Skeletal muscle cell (primary cell): ENCODE measurements around the gene UBE2E1.

Source experiments
- DNase-seq: peaks from one replicate; pipeline ENCODE4 v3.0.0-alpha.2; 2010; ENCODE audit warnings: low read depth
- H3K4me3 ChIP-seq: 2 replicates; pipeline ENCODE4 v1.5.1; 2011; ENCODE audit warnings: low read depth, mild to moderate bottlenecking, control low read depth, low read length, moderate library complexity

UBE2E1 gene

DNA sequence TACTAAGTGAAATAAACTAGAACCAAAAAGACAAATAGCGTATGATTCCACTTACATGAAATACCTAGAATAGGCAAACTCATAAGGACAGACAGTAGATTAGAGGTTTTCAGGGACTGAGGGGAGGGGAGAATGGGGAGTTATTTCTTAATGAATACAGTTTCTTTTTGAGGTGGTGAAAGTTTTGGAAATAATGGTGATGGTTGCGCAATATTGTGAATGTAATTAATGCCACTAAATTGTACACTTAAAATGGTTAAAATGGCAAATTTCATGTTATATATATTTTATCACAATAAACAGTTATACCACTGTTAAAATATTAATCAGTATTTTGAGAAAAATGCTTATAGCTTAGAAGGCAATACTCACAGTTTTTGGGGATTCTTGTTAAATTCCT lies 11.0 kb downstream of the UBE2E1 start:
- no peak overlapping the region for H3K4me3 ChIP-seq
- DNase-seq, result no peak

DNA sequence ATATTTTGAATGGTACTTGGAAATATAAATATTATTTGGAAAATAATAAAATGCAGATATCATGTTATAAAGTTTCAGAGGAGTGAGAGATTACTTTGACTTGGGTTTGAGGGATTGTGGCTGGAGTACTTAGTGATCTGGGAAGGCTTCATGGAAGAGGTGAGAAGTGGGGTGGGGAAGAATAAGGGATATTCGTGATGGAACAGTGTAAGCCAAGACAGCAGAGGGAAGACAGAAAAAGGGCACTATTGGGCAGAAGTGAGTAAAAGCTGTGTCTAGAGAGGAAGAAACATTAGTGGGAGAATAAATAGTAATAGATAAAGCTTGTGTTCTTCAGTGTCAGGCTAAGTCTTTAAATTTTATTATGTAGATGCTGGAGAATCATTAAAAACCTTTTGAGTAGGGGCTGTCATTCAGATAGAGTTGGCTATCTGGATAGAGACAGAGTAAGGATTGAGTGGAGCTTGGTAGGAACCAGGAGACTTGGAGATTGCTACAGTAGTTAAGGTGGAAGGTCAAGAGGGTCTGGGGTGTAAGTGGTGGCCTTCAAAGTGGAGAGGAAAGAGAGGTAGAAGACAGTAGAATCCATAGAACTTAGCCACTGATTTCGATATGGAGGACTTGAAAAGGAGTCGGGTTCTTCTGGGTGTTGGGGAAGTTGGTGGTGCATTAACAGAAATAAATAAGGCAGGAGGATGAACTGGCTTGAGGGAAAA lies 11.9 kb downstream of the UBE2E1 start:
- H3K4me3 ChIP-seq, result no peak overlapping the region
- no peak for DNase-seq

DNA sequence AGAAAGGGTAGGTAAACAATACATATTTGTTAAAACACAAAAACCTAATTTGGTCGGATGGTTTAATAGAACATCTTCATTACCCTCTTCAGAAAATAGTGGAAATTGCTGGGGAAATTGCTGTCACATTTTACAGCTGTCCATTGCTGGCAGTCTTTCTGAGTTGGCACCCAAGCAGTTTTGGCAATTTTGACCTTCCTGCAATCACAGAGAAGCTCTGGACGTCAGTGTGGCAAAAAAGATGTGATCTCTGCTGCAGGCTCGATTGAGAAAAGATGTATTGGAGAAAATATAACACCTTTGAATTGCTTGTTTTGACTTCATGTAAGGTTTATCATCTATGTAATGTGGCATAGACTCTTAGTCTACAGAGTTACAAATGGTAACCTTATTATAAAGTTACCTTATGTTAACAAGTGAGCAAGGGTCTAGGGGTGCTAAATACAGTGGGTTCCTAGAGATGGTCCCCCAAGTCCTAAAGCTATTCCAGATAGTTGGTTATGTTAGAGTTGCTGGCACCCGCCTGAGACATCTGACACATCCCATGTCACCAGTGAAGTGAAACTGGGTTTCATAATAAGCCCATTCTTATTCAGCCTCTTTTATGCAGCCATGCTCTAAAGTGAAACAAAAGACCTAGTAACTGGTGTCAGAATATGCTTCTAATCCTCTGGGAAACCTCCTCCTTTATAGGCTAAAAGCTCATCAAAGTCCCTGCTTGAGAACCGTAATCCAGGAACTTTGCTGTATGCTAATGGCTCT lies 14.0 kb downstream of the UBE2E1 start:
- H3K4me3 ChIP-seq, result no peak overlapping the region
- DNase-seq, result no peak

DNA sequence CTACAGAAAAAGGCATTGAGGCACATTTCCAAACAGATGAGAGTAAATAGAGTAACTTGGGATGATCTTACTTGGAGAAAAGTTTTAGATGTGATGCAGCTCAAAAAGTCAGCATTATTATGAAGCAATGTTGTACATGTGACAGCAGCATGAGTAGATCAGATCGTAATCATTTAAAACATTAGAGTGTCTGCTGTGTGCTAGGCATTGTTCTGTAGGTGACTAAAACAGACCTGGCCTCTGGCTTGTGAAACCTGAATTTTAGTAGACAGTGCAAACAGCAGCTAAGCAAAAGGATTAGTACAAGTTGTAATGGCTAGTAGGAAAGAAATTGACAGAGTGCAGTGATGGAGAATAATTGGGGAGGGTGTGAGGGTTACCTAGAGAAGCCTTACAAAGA lies 15.1 kb downstream of the UBE2E1 start:
- H3K4me3 ChIP-seq, result no peak overlapping the region
- DNase-seq, result no peak

DNA sequence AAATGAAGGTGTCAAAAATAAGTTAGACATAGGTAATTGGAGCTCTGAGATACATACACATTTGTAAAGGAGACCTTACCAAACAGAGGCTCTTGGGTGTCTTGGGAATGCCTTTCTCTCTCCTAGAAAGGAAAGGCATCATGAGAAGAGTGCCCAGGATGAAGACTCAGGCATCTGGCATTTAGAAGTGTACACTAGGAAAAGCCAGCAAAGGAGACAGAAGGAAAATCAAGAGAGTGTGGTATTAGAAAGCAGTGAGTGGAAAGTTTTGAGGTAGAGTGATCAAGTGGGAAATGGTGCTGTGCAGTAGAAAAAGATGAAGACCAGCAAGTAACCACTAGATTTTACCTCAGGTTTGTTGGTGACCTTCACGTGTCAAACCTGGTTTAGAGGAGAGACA lies 16.1 kb downstream of the UBE2E1 start:
- no peak overlapping the region for H3K4me3 ChIP-seq
- no peak for DNase-seq

DNA sequence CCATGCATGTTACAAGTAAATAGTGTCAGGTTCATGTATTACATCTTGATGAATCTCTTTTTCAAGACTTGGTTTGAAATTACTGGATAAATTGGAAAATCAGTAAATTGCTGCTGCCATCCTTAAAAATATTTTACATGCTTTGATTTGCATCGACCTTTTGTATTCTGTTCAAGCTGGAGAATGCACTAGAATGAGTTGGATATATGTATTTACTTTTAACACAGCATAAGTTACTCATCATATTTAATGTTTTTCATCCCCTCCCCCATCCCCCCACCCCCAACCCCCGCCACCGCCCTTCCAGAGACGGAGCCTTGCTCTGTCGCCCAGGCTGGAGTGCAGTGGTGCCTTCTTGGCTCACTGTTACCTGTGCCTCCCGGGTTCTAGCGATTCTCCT lies 16.8 kb downstream of the UBE2E1 start:
- H3K4me3 ChIP-seq, result no peak overlapping the region
- no peak for DNase-seq

DNA sequence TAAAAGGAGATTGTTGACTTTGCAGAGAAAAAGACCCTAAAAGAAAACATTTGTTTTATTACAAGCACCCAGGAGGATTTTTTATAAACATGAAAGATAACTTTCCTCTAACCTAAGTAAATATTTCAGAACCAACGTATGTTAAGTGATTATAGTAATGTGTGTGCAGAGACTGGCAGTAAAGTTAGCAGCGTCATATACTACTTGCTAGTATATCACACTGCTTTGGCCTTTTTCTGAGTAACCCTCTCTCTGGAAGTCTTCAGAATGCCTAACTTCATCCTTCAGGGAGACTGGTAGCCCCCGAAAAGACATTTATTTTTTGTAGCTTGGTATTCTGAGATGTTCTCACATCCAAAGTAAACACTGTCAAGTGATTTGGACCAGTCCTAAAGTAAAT lies 17.9 kb downstream of the UBE2E1 start:
- DNase-seq, result no peak

DNA sequence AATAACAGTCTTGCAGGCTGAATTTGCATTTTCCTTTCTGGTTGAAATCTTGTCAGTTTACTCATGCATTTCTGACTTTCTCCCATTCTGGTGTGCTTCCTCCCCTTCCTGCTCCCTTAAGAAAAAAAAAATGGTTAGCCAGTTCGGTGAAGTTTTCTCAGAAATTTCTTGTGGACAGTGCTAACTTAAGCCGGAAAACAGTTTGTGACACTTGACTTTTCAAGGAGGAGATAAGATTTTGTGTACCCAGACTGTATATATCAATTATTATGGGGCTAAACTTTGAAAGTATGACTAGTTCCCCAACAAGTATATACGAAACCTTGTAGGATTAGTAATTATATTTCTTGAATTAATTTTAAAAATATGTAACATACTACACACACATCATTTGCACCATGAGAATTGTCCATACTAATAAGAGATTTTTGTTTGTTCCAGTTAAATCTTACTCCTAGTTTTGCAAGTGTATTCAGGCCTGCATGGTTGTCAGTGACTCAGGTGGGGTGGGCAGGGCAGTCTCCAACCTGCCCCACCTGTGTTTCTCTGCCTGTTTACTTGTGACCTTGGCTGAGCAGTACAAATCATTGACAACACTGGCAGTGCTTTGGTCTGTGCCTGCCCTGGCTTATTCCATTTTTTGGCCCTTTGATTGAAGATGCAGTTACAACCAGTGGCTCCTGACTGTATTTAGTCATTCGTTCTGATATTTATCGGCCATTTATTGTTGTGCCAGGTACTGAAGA lies 19.1 kb downstream of the UBE2E1 start:
- DNase-seq, result no peak

More for the DNA sequence above, 17.9 kb downstream of the UBE2E1 start:
- H3K4me3 ChIP-seq, result no peak overlapping the region

DNA sequence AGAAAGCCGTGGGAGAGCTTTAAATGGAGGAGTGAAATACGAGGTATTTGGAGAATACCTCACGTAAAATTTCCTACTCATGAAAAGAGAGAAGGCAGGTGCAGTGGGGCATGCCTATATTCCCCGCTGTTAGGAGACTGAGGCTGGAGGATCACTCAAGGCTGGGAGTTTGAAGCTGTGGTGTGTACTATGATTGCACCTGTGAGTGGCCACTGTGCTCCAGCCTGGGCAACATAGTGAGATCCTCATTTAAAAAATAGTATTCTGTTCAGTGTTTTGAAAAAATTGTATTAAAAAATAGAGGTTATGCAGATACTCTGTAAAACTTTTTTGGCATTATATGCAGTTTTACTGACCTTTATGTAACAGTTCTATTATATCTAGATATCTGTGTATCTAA lies 20.0 kb downstream of the UBE2E1 start:
- no peak overlapping the region for H3K4me3 ChIP-seq
- DNase-seq, result no peak

More for the DNA sequence above, 19.1 kb downstream of the UBE2E1 start:
- H3K4me3 ChIP-seq, result no peak overlapping the region

DNA sequence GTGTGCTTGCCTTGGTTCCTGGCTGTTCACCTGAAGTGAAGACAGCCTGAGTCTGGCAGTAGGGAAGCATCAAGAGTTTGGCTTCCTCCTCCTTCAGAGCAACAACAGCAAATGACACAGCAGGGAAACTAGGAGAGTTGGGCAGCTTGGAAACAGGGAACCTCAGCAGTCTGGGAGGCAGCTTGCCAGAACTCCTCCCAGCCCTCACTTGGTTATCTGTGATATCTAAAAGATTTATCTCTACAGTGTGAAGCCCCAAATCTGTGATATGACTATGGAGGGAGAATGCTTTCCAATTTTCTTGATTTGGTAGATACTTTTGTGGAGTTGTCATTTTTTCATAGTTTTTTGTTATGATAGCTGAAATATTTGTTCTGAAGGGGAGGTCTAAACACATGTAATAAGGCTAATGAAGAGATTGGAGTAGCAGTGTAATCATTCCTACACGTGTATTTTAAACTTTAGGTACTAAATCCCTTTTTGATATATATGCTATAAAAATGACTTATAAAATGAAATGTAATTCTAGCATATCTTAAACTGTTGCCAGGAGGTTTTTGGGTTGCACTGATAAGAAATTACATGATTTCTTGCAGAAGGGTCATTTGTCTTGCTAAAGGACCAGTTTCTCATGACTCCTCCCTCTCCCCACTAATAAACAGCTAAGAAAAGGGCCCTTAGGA lies 20.8 kb downstream of the UBE2E1 start:
- DNase-seq, result no peak
- H3K4me3 ChIP-seq, result no peak overlapping the region

DNA sequence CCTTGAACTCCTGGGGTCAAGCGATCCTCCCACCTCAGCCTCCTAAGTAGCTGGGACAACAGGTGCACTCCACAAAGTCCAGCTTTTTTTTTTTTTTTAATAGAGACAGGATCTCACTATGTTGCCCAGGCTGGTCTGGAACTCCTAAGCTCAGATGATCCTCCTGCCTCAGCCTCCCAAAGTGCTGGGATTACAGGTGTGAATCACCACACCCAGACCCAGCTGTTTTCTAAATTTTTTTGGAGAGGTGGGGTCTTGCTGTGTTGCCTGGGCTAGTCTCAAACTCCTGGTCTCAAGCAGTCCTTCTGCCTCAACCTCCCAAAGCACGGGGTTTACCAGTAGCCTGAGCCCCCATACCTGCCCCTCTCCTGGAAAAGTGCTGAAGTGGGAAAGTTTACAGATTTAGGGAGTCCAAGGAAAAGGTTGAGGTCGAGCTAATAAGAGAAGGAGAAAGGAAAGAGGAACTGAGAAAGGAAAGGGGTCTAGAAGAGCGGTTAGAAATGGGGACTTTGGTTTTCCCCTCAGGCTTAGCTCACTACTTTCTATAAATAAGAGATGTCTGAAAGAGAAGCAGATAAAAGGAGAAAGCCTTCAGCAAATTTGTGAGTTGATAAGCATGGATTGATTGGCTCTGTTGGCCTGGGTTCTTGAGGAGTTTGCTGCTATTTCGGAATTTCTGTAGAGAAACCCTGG lies 23.6 kb downstream of the UBE2E1 start:
- H3K4me3 ChIP-seq, result no peak overlapping the region
- DNase-seq, result no peak

DNA sequence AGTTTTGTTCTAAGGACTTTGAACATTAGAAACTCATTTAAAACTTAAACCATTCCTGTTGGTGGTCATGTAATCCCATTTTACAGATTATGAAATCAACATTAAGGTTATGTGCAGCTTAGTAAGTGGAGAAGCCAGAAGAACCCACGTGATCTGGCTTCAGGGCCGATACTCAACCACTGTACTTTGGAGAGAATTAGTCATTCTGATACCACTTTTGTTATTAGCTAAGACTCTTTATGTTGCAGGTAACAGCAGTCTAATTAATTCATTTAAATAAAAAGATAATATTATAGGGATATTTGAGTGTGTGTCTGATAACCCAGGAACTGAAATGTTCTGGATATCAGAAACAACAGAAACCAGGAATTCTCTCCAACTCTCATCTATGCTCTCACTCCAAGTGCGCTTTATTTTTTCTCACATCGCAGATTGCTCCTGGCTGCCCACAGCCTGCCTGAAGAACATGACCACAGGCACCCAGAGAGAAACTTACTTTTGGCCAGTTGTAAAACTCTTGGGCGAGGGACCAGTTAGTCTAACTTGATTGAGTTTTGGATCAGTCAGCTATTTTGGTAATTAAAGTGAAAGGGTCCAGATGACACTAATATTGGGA lies 25.2 kb downstream of the UBE2E1 start:
- no peak overlapping the region for H3K4me3 ChIP-seq
- DNase-seq, result no peak

DNA sequence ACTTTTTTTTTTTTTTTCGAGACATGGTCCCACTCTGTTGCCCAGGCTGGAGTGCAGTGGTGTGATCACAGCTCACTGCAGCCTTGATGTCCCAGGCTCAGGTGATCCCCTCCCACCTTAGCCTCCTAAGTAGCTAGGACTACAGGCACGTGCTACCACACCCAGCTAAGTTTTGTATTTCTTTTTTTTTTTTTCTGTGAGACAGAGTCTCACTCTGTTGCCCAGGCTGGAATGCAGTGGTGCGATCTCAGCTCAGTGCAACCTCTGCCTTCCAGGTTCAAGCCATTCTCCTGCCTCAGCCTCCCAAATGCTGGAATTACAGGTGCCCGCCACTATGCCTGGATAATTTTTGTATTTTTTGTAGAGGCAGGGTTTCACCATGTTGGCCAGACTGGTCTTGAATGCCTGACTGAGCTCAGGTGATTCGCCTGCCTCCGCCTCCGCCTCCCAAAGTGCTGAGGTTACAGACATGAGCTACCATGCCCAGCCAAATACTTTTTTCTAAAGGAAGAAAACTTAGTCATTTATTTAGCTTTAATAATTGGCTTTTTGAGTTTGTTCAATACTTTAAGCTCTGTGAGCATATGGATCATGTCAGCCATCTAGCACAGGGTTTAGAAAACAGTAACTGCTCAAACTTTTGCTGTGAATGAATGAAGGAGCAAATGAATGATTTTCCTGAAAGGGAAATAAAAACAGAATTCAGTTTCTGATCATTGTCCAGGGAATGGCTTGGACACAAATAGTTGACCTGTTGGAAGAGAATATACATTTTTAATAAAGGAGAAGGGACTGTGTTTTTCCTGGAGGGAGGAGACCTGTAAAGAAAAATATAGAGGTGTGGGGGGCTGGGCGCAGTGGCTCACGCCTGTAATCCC lies 26.0 kb downstream of the UBE2E1 start:
- H3K4me3 ChIP-seq, result no peak overlapping the region
- no peak for DNase-seq

DNA sequence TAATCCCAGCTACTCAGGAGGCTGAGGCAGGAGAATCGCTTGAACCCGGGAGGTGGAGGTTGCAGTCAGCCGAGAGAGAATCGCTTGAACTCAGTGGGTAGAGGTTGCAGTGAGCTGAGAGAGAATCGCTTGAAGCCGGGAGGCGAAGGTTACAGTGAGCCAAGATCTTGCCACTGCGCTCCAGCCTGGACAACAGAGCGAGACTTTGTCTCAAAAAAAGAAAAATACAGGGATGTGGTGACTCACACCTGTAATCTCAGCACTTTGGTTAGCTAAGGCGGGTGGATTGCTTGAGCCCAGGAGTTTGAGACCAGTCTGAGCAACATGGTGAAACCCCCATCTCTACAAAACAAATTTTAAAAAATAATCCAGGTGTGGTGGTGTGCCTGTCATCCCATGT lies 26.8 kb downstream of the UBE2E1 start:
- H3K4me3 ChIP-seq, result no peak overlapping the region
- no peak for DNase-seq

DNA sequence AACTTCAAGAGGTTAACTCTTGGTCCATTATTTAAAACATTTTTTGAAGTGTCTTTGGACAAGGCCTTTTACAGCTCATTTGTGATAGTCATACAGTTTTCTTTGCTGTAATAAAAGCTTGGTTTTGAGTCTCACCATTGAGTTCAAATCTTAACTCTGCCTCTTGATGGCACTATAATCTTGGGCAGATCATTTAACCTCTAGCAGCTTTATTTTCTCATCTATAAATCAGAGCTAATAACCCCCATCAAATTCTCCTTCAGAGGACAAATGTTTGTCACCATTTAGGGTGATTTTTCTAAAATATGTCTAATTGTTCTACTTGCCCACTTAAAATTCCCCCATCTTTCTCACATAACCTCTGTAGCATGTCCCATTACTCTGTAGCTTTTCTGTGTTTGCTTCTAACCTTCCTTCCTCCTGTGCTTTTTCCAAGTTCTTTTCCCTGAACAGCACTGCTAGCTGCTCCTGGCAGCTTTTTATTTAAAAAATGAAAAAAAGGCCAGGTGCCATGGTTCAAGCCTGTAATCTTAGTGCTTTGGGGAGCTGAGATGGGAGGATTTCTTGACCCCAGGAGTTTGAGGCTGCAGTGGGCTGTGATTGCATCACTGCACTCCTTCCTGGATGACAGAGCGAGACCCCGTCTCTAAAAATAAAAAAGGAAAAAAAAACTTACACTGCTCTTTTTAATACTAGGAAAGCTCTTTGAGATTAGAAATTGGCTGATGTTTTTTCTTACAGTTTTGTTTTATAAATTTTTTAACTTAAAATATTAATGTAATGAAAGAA lies 28.5 kb downstream of the UBE2E1 start:
- H3K4me3 ChIP-seq, result no peak overlapping the region
- DNase-seq, result no peak

DNA sequence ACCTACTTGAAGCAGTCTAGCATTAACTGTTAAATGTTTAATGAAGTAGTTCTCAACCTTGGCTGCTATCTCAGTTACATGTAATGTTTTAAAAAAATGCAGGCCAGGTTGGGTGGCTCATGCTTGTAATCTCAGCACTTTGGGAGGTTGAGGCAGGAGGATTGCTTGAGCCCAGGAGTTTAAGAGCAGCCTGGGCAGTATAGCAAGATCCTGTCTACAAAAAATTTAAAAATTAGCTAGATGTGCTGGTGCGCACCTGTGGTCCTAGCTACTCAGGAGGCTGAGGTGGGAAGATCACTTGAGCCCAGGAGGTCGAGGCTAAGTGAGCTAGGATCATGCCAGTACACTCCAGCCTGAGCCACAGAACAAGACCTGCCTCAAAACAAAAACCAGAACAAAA lies 29.3 kb downstream of the UBE2E1 start:
- no peak overlapping the region for H3K4me3 ChIP-seq
- no peak for DNase-seq

DNA sequence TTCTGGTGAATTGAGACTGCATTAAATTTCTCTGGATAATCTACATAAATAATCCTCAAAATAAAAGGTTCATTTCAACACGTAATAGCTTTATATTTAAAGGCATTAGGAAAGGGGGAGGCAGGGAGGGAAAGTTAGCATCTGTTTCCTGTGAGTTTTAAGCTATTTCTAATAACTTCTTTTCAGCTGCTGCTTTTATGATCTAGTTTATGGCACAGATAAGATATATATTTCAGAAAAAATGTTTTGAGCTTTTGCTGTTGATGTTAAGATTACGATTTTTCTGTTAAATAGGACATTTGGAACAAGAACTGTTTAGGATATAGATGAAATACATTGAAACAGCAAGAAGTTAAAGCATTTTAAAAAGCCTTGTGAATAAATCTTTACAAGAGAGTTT lies 30.0 kb downstream of the UBE2E1 start:
- H3K4me3 ChIP-seq, result no peak overlapping the region
- DNase-seq, result no peak
